Fibroblast of villous mesenchyme (primary cell): Measurements from ENCODE around the gene KCNN1. TPM values are rescaled to one million over a fixed set of nuclear protein-coding genes. Genes with fewer than 3 reads are reported as not detected.

Source experiments
- DNase-seq: peaks from one replicate; pipeline ENCODE4 v3.0.0-alpha.2; 2010; ENCODE audit warnings: low read depth
- H3K4me3 ChIP-seq: 2 replicates; pipeline ENCODE4 v1.5.1; 2011; ENCODE audit warnings: low read depth, mild to moderate bottlenecking, low read length
- small RNA-seq: library from RNA; depleted of rRNA; stranded (forward); fragments of <200 nt; gene quantifications from one replicate; pipeline ENCODE3, GENCODE V24; 2012
- total RNA-seq: library from RNA; depleted of rRNA; stranded (reverse); fragments of >200 nt; gene quantifications from 2 replicates; pipeline ENCODE4 v1.2.3, GENCODE V29; 2012
- TF ChIP-seq, protein P1 (sequence below): IDR thresholded peaks from 2 replicates; pipeline ENCODE4 v1.5.1; 2012; ENCODE audit warnings: low read depth, mild to moderate bottlenecking, low read length; ENCODE audit not compliant: insufficient read depth

The KCNN1 gene
- total RNA-seq, 1 donor, result under 0.01 TPM

DNA sequence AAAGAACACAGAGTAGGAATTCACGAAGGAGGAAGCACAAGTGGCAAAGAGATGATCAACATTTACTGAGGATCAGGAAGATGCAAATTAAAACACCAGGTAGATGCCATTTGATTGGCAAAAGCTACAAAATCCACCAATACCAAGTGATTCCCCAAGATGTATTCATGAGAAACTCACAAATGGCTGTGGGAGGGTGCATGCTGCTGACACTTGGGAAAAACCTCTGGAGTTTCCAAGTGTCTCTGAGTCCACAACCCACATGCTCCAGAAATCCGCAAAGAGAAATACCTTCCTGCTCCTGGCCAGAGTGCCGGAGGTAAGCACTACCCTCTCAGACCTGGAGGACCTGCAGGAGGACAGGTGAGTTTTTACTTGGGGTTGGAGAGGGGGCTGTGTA lies 76.8 kb downstream of the KCNN1 start:
- no peak overlapping the region for H3K4me3 ChIP-seq
- TF ChIP-seq, protein P1, sequence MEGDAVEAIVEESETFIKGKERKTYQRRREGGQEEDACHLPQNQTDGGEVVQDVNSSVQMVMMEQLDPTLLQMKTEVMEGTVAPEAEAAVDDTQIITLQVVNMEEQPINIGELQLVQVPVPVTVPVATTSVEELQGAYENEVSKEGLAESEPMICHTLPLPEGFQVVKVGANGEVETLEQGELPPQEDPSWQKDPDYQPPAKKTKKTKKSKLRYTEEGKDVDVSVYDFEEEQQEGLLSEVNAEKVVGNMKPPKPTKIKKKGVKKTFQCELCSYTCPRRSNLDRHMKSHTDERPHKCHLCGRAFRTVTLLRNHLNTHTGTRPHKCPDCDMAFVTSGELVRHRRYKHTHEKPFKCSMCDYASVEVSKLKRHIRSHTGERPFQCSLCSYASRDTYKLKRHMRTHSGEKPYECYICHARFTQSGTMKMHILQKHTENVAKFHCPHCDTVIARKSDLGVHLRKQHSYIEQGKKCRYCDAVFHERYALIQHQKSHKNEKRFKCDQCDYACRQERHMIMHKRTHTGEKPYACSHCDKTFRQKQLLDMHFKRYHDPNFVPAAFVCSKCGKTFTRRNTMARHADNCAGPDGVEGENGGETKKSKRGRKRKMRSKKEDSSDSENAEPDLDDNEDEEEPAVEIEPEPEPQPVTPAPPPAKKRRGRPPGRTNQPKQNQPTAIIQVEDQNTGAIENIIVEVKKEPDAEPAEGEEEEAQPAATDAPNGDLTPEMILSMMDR, result no peak
- no peak for DNase-seq

DNA sequence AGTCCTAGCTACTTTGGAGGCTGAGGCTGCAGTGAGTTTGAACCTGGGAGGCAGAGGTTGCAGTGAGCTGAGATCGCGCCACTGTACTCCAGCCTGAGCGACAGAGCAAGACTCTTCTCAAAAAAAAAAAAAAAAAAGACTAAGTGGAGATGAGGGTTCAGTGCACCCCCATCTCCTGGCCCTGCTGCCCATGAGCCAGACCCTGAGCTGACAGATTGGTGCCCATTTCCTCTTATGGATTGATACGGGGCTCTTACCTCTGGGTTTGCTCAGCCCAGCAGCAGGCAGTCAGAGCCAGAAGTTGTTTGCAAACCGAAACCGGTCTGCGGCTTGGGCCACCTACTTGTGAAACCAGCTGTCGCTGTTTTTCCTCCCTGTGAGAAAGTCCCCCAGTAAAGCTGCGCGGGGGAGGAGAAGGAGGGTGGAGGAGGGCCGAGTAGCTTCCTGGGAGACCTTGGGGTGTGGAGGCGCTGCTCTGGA lies 78.0 kb downstream of the KCNN1 start:
- peak overlapping the region; percentile 50 for H3K4me3 ChIP-seq
- TF ChIP-seq, protein P1, result no peak
- DNase-seq, result peak; percentile 90

DNA sequence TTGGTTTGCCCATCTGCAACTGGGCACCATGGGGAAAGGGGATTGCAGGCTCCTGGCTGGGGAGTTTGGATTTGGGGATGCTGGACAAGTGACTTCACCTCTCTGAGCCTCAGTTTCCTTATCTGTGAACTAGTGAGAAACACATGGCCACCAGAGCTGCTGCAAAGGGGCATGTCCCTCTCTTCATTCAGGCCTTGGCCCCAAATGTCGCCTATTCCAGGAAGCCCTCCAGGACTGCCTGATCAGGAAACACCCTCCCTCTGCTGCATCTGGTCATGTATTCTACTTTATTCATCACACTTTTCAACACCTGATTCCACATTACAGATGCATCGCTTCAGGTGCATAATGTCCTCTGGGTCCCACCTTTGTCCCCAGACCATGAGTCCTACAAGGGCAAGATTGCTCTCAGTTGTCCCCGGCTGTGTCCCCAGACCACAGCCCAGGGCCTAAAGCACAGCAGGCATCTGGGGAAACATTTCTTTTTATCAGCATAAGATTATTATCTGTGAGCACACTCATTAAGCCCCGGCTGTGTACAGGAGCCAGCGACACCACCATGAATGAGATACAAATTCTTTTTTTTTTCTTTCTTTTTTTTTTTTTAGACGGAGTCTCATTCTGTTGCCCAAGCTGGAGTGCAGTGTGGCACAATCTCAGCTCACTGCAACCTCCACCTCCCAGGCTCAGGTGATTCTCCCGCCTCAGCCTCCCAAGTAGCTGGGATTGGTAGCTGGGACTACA lies 78.6 kb downstream of the KCNN1 start:
- DNase-seq, result no peak
- TF ChIP-seq, protein P1, result no peak
- H3K4me3 ChIP-seq, result peak overlapping the region; percentile 50

DNA sequence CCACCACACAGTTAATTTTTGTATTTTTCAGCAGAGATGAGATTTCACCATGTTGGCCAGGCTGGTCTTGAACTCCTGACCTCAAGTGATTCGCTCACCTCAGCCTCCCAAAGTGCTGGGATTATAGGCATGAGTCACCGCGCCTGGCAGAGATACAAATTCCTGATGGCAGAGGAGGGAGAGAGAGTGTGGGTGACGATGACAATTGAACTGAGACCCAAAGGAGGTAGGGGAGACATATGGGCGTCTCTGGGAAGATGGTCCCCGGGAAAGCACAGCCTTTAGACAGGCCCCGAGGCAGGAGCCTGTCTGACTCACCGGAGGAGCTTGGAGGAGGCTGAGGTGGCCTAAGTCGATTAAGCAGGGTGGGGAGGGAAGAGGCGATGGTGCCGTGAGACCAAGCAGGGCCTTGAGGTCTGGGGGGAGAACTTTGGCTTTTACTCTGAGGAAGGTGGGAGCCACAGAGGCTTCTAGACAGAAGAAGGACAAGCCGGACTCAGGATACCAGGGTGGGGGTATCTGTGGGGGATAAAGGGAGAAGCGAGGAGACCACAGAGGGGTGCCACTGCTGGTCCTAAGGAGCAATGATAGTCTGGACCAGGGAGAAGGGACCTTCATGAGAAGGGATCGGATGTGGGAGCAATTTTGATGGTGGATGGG lies 79.3 kb downstream of the KCNN1 start:
- TF ChIP-seq, protein P1, result no peak
- H3K4me3 ChIP-seq, result no peak overlapping the region
- DNase-seq, result peak; percentile 68

DNA sequence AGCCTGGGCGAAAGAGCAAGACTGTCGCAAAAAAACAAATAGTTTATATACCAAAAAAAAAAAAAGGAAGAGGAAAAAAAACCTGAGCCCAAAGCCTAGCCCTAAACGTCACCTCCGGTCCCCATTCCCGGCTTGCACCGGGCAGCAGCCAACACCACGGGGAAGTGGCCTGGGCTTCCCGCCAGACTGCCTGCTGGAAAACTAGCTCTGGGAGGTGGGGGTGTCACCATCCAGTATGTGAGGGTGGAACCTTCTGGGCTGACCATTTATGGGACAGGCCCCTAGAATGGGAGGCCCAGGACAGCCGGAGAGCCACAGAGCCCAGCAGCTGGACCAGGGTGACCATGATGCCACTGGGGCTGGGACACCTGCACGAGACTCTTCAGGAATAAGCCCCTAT lies 82.5 kb downstream of the KCNN1 start:
- no peak overlapping the region for H3K4me3 ChIP-seq
- TF ChIP-seq, protein P1, result no peak
- peak; percentile 49 for DNase-seq

Small RNAs within 50 kb of the gene (small RNA-seq; reads per million reads assigned to genes)
- gene RNA5SP468, result not detected

Other genes starting within 250 kb of the KCNN1 start
- 14.8 and 15.1 TPM in 2 replicates for gene MAP1S, start 247.6 kb upstream of the KCNN1 start, total RNA-seq
- 0.43 and 0.64 TPM in 2 replicates for gene FCHO1, start 215.6 kb upstream of the KCNN1 start, total RNA-seq
- gene B3GNT3, start 172.0 kb upstream of the KCNN1 start, total RNA-seq, result not detected in 2 replicates
- not detected in 2 replicates for gene INSL3, start 145.6 kb upstream of the KCNN1 start, total RNA-seq
- 6.1 and 7.8 TPM in 2 replicates for gene JAK3, start 119.1 kb upstream of the KCNN1 start, total RNA-seq
- 686 and 964 TPM in 2 replicates for gene RPL18A, start 107.2 kb upstream of the KCNN1 start, total RNA-seq
- gene SLC5A5, start 95.2 kb upstream of the KCNN1 start, total RNA-seq, result not detected in 2 replicates
- gene CCDC124, start 34.1 kb upstream of the KCNN1 start, total RNA-seq, result 22.9 and 25.1 TPM in 2 replicates
- 3.5 and 3.9 TPM in 2 replicates for gene ARRDC2, start 41.1 kb downstream of the KCNN1 start, total RNA-seq
- gene IL12RB1, start 119.8 kb downstream of the KCNN1 start, total RNA-seq, result 0.64 and 1.3 TPM in 2 replicates
- gene MAST3, start 130.7 kb downstream of the KCNN1 start, total RNA-seq, result 1.9 and 3.0 TPM in 2 replicates
- 30.7 and 30.9 TPM in 2 replicates for gene PIK3R2, start 186.1 kb downstream of the KCNN1 start, total RNA-seq
- 24.2 and 29.0 TPM in 2 replicates for gene IFI30, start 206.7 kb downstream of the KCNN1 start, total RNA-seq
- 9.3 and 10.8 TPM in 2 replicates for gene MPV17L2, start 226.1 kb downstream of the KCNN1 start, total RNA-seq
- 0.97 and 1.3 TPM in 2 replicates for gene RAB3A, start 236.9 kb downstream of the KCNN1 start, total RNA-seq